Measurements from ENCODE around the gene PIP4P1.
"Not testable (repeated sequence)": the region's sequence is repeated elsewhere in the genome, so short reads cannot be mapped to it uniquely, and the experiment has no call there.

PIP4P1 gene

DNA sequence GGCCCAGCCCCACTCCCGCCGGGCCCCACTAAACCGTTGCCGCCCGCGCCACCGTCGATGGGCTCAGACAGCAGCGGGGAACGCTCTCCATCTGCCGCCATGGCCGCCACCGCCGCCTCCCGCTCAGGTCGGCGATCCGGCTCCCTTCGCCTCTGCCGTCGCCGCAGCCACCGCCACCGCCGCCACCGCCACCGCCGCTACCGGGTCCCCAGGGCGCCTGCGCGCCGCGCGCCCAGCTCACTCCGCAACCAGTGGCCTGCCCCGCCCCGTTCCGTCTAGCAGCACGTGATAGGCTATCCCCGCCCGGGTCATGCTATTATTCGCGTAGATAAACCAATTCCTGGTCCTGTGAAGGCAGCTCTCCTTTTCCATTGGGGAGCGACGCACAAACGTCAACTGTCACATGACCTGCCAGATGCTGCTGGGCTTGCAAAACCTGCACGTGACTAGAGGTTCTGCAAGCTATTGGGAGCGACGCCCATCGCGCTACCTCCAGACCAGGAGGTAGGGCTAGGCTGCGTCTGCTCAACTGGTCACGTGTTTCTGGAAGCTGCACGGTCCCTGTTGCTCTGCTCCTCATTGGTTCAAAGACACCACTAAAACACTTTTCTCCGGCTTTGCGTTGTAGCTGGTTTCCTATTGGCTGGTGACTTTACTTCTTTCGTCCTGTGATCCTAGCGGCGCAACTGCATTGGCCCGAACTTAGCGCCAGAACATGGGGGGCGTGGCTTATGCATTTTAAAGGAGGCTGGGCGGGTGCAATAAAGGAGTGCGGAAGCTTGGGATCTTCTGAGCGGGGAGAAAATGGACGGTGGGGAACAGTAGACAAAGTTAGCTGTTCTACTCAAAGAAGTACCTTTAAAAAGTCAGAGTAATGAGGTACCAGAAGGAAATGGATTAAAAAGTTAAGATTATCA lies at the start of gene PIP4P1:
TSS of gene PIP4P1 (minus strand) at position 210 of the 917 bp plus-strand sequence. CDS start at position 101, 109 bp downstream.
- Mint-ChIP-seq H3K4me1 (ENCODE audit: low read depth) (peaks cover 43% of the 10 kb centered on the region), H3K27ac (peak within 1 kb of the TSS; percentile 93), H3K36me3 (ENCODE audit: low read depth) (peaks cover 28% of the 10 kb centered on the region), H3K27me3 (no peaks in the 10 kb centered on the region), H3K9me3 (no peaks in the 10 kb centered on the region), H3K4me3 (peak within 1 kb of the TSS; percentile 94)

DNA sequence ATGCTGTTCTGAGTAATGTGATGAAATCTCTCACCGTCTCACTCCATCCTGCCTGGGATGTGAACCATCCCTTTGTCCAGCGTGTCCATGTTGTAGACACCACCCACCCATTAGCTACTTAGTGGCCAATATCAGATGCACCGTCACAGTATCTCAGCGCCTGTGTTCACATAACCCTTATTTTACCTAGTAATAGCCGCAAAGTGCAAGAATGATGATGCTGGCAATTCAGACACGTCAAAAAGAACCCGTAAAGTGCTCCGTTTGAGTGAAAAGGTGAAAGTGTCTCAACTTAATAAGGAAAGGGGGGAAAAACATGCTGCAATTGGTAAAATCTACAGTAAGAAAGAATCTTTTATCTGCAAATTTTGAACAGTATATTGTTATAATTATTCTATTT lies 47.1 kb upstream of the PIP4P1 start:
- peaks cover 7% of the 10 kb centered on the region for H3K4me1 Mint-ChIP-seq (ENCODE audit: low read depth)
- H3K4me3 Mint-ChIP-seq: no peak overlapping the region
- H3K9me3 Mint-ChIP-seq: no peaks in the 10 kb centered on the region
- no peaks in the 10 kb centered on the region for H3K27me3 Mint-ChIP-seq
- no peaks in the 10 kb centered on the region for H3K36me3 Mint-ChIP-seq (ENCODE audit: low read depth)
- no peak overlapping the region for H3K27ac Mint-ChIP-seq

DNA sequence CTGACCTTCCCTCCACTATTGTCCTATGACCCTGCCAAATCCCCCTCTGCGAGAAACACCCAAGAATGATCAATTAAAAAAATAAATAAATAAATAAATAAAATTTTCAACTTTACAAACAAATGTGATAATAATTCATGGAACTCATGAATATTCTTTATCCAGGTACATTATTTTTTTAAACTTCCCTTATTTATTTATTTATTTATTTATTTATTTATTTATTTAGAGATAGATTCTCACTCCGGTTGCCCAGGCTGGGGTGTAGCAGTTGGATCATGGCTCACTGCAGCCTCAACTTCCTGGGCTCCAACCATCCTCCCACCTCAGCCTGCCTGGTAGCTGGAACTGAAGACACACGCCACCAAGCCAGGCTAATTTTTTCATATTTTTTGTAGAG lies 46.3 kb upstream of the PIP4P1 start:
- H3K4me3 Mint-ChIP-seq; H3K27me3 Mint-ChIP-seq; H3K36me3 Mint-ChIP-seq (ENCODE audit: low read depth); H3K4me1 Mint-ChIP-seq (ENCODE audit: low read depth); H3K9me3 Mint-ChIP-seq; H3K27ac Mint-ChIP-seq: not testable (repeated sequence)

DNA sequence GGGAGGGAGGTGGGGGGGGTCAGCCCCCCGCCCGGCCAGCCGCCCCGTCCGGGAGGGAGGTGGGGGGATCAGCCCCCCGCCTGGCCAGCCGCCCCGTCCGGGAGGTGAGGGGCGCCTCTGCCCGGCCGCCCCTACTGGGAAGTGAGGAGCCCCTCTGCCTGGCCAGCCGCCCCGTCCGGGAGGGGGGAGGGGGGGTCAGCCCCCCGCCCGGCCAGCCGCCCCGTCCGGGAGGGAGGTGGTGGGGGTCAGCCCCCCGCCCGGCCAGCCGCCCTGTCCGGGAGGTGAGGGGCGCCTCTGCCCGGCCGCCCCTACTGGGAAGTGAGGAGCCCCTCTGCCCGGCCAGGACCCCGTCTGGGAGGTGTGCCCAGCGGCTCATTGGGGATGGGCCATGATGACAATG lies 45.5 kb upstream of the PIP4P1 start:
- not testable (repeated sequence) for H3K27me3 Mint-ChIP-seq; H3K36me3 Mint-ChIP-seq (ENCODE audit: low read depth); H3K4me3 Mint-ChIP-seq; H3K27ac Mint-ChIP-seq; H3K9me3 Mint-ChIP-seq; H3K4me1 Mint-ChIP-seq (ENCODE audit: low read depth)

GRCh38 chr14:20506276-20506675 lies 45.0 kb upstream of the PIP4P1 start:
- H3K4me1 Mint-ChIP-seq (ENCODE audit: low read depth); H3K9me3 Mint-ChIP-seq; H3K27ac Mint-ChIP-seq; H3K4me3 Mint-ChIP-seq; H3K27me3 Mint-ChIP-seq; H3K36me3 Mint-ChIP-seq (ENCODE audit: low read depth): not testable (repeated sequence)

DNA sequence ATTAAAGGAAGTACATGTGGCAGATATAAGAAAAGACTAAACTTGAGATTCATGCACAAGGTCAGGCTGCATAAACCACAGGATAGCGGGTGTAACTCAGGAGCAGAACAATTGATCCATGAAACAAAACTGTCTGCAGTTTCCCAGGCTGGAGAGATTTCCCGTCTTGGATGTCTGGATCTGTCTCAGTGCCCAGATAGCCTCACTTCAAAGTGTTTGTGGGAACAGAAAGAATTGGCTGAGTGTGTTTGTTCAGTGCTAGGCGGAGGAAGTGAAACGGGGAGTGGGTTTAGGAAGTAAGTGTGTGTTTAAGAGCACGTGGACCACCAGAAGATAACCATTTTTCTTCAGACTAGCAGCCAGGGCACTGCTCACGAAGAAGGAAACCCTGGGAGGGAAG lies 42.7 kb upstream of the PIP4P1 start:
- Mint-ChIP-seq H3K9me3 (no peaks in the 10 kb centered on the region), H3K27ac (peak overlapping the region; percentile 33), H3K27me3 (no peaks in the 10 kb centered on the region), H3K36me3 (ENCODE audit: low read depth) (no peaks in the 10 kb centered on the region), H3K4me3 (no peak overlapping the region), H3K4me1 (ENCODE audit: low read depth) (peaks cover 13% of the 10 kb centered on the region)

DNA sequence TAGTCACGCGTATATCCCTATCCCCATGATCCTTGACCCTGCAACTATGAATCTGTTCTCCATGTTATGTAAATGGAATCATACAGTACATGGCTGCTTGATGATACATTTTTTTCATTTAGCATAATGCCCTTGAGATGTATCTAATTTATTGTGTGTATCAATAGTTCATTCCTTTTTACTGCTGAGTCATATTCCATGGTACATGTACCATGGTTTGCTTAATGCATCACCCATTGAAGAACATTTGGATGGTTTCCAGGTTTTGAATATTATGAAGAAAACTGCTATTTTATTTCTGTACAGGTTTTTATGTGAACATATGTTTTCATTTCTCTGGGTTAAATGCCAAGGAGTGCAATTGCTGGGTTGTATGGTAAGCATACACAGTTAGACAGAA lies 40.1 kb upstream of the PIP4P1 start:
- Mint-ChIP-seq H3K4me1 (ENCODE audit: low read depth) (peaks cover 20% of the 10 kb centered on the region), H3K36me3 (ENCODE audit: low read depth) (no peaks in the 10 kb centered on the region), H3K27ac (no peak overlapping the region), H3K27me3 (no peaks in the 10 kb centered on the region), H3K9me3 (no peaks in the 10 kb centered on the region), H3K4me3 (no peak overlapping the region)

GRCh38 chr14:20499881-20500280 lies 38.6 kb upstream of the PIP4P1 start:
- Mint-ChIP-seq H3K27me3 (no peaks in the 10 kb centered on the region), H3K4me1 (ENCODE audit: low read depth) (peaks cover 33% of the 10 kb centered on the region), H3K4me3 (no peak overlapping the region), H3K36me3 (ENCODE audit: low read depth) (no peaks in the 10 kb centered on the region), H3K9me3 (no peaks in the 10 kb centered on the region), H3K27ac (no peak overlapping the region)

- no peak overlapping the region for H3K27ac Mint-ChIP-seq
- H3K4me3 Mint-ChIP-seq: no peak overlapping the region
- H3K9me3 Mint-ChIP-seq: no peaks in the 10 kb centered on the region
- H3K4me1 Mint-ChIP-seq (ENCODE audit: low read depth): peaks cover 38% of the 10 kb centered on the region
- H3K27me3 Mint-ChIP-seq: no peaks in the 10 kb centered on the region
- no peaks in the 10 kb centered on the region for H3K36me3 Mint-ChIP-seq (ENCODE audit: low read depth)
Observed at GRCh38 chr14:20499108-20499507, 37.9 kb upstream of the PIP4P1 start.

- Mint-ChIP-seq H3K36me3 (ENCODE audit: low read depth) (no peaks in the 10 kb centered on the region), H3K4me3 (no peak overlapping the region), H3K9me3 (no peaks in the 10 kb centered on the region), H3K27me3 (no peaks in the 10 kb centered on the region), H3K4me1 (ENCODE audit: low read depth) (peaks cover 38% of the 10 kb centered on the region), H3K27ac (peak overlapping the region; percentile 14)
Observed at GRCh38 chr14:20498622-20499021, 37.4 kb upstream of the PIP4P1 start.

GRCh38 chr14:20494935-20495766 lies 33.9 kb upstream of the PIP4P1 start:
- Mint-ChIP-seq H3K4me3 (peak overlapping the region; percentile 34), H3K36me3 (ENCODE audit: low read depth) (no peaks in the 10 kb centered on the region), H3K27ac (peak overlapping the region; percentile 79), H3K9me3 (no peaks in the 10 kb centered on the region), H3K27me3 (no peaks in the 10 kb centered on the region), H3K4me1 (ENCODE audit: low read depth) (peaks cover 64% of the 10 kb centered on the region)

GRCh38 chr14:20493634-20494033 lies 32.4 kb upstream of the PIP4P1 start:
- Mint-ChIP-seq H3K27ac (no peak overlapping the region), H3K9me3 (no peaks in the 10 kb centered on the region), H3K27me3 (no peaks in the 10 kb centered on the region), H3K36me3 (ENCODE audit: low read depth) (no peaks in the 10 kb centered on the region), H3K4me1 (ENCODE audit: low read depth) (peaks cover 68% of the 10 kb centered on the region), H3K4me3 (no peak overlapping the region)

- Mint-ChIP-seq H3K9me3 (no peaks in the 10 kb centered on the region), H3K27me3 (no peaks in the 10 kb centered on the region), H3K36me3 (ENCODE audit: low read depth) (no peaks in the 10 kb centered on the region), H3K4me3 (no peak overlapping the region), H3K4me1 (ENCODE audit: low read depth) (peaks cover 74% of the 10 kb centered on the region), H3K27ac (no peak overlapping the region)
Observed at GRCh38 chr14:20492486-20492885, 31.3 kb upstream of the PIP4P1 start.

DNA sequence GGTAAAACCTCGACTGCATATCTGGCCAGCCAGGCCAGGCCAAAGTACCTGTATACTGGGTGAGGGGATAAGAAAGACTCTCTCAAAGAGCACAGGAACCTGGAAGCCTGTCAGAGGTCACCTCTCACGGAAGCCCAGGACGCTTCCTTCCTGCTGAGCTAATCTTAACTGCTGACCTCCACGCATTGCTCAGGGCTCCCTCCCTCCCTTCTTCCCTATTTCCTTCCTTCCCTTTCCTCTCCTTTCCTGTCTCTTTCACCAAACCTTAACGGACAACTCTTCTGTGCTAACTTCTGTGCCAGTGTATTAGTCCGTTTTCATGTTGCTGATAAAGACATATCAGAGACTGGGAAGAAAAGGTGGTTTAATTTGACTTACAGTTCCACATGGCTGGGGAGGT lies 29.3 kb upstream of the PIP4P1 start:
- Mint-ChIP-seq H3K9me3 (no peaks in the 10 kb centered on the region), H3K27me3 (no peaks in the 10 kb centered on the region), H3K36me3 (ENCODE audit: low read depth) (no peaks in the 10 kb centered on the region), H3K4me1 (ENCODE audit: low read depth) (peaks cover 76% of the 10 kb centered on the region), H3K27ac (peak overlapping the region; percentile 77), H3K4me3 (peak overlapping the region; percentile 61)
